Panc1 (cell line): ENCODE measurements around the gene DEFB129.

Experiments
- CTCF ChIP-seq: fragments of 450-650 bp; IDR thresholded peaks from 2 replicates; pipeline ENCODE4 v1.5.1; 2017; ENCODE audit warnings: mild to moderate bottlenecking
- POLR2AphosphoS5 ChIP-seq: IDR thresholded peaks from 2 replicates; pipeline ENCODE4 v1.6.1; 2012; ENCODE audit warnings: mild to moderate bottlenecking, low read depth, low read length, moderate library complexity
- REST ChIP-seq, 2 experiments: IDR thresholded peaks; 2 replicates each; pipeline ENCODE4 v1.6.1; 2011 to 2012; ENCODE audit warnings: low read depth in 2 of 2, control low read depth in 1 of 2, low read length in 1 of 2, mild to moderate bottlenecking in 1 of 2, moderate library complexity in 1 of 2; ENCODE audit not compliant: insufficient read depth in 1 of 2
- SIN3A ChIP-seq: IDR thresholded peaks from 2 replicates; pipeline ENCODE4 v1.6.1; 2012; ENCODE audit warnings: low read depth, mild to moderate bottlenecking, low read length, moderate library complexity, borderline replicate concordance; ENCODE audit not compliant: insufficient read depth

GRCh38 chr20:227439-228105 is 514 bp downstream of the DEFB129 start:
- TF ChIP-seq CTCF (no peak), REST (IDR thresholded peaks at IDR 0.05; ENCODE audit: insufficient read depth in 1 of 2, low read depth in 2 of 2, low read length in 1 of 2) (no peak), POLR2AphosphoS5 (no peak), SIN3A (no peak)
